NCI-H187 (cell line): ENCODE measurements around the gene FIGNL1.
"Not testable (repeated sequence)": the region's sequence is repeated elsewhere in the genome, so short reads cannot be mapped to it uniquely, and the experiment has no call there.

Source experiments
- DNase-seq, 2 experiments: peaks; one replicate each; lab custom pipeline; 2025; lab: John Stamatoyannopoulos, UW

Gene FIGNL1

DNA sequence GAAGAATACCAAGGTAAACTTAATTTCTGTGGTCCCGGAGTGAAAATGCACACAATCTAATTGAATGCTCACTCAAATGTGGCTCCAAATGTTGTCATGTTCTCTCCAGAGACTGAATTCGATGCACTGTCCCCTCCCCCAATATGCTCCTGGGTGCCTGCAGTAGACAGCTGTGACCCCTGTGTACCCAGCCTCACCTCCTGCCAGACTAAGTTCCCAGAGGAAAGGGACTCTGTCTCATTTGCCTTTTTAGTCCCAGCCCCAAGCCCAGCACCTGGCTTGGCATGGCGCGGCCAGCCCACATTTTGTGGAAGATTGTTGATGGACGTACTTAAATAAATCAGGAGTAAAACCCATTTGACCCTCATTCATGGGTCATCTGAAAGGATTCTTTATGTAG is 21.8 kb upstream of the FIGNL1 start:
- DNase-seq = no peak

DNA sequence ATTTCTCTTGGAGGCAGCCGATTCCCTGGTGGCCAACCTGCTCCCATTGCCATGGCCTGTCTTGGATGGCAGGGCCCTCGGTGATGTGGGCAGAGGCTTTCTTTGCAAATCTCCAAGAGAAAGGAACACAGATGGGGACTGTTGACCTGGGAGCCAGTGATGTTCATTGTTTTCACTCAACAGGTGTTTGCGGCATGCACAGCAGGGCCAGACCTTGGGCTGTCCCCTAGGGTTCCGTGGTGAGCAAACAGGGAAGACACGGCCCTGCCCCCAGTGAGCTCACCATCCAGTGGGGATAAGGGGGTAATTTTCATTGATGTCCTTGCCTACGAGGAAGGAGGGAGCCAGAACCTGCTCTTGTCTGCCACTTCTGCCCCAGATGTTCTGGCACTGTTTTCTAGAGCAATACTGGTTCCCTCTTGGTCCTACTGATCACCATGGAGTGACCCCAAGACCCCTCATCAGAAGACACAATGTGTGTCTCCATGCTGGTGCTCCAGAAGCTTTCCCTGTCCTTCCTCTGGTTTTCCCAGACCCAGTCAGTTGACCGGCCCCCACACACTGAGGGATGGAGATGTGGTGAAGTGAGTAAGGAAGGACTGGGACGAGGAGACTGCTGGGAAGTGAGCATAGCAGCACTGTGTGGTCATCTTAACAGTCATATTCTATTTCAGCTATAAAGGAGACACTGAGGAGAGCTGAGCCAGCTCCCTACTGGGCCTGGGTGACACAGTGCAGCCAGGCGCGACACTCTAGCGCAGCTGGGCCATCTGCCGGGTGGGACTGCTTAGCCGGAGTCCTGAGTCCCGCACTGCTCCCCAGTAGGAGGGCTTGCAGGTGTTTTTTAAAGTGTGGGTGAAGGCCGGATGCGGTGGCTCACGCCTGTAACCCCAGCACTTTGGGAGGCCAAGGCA is 20.4 kb upstream of the FIGNL1 start:
- no peak for DNase-seq

DNA sequence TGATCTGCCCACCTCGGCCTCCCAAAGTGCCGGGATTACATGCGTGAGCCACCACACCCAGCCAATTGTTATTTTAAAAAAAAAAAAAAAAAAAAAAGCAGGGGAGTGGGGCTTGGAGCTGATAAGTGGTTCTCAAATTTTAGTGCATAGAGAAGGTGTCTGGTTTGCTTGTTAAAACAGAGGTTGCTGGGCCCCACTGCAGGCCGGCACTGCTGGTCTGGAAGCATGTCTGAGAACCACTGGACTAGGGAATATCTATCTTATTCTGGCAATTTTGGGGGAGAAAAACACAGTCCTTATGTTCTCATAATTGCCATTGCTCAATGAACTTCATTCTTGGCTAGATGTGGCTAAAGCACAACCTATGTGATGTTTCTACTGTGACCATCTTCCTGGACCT is 19.0 kb upstream of the FIGNL1 start:
- no peak for DNase-seq

DNA sequence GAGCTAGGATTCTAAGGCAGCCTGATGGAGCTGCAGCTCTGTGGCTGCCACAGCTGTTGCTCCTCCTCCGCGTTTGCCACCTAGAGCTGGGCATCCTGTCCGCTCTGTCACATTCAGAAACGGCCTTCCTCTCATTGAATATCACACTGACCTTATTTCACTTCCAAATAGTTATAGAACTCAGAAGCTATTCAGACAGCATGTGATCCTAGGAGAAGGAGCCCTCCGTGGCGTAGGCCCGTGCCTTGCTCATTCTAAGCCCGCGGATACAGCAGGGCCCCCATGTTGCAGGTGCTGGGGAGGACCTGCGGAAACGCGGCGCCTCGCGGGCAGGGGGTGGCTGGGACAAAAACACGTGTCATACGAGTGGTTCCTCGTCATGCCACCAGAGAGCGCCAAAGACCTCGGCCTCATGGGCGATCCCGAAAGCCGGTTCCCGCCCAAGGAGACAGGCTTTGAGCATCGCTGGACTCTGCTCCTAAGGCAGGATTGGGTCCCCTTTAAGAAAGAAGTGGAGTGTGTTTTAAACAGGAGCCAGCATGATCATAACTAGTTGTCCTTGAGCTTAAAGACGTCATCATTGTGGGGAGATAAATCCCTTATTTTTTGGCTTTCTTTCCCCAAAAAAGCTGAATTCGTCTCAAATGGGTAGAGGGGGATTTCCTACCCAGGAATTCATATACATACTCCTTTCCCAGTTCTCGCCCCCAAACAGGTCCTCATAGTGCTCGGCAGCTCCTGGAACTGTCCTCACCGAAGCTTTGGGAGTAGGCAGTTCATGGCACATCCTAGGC is 17.9 kb upstream of the FIGNL1 start:
- peak; percentile 59 to 75 for DNase-seq

DNA sequence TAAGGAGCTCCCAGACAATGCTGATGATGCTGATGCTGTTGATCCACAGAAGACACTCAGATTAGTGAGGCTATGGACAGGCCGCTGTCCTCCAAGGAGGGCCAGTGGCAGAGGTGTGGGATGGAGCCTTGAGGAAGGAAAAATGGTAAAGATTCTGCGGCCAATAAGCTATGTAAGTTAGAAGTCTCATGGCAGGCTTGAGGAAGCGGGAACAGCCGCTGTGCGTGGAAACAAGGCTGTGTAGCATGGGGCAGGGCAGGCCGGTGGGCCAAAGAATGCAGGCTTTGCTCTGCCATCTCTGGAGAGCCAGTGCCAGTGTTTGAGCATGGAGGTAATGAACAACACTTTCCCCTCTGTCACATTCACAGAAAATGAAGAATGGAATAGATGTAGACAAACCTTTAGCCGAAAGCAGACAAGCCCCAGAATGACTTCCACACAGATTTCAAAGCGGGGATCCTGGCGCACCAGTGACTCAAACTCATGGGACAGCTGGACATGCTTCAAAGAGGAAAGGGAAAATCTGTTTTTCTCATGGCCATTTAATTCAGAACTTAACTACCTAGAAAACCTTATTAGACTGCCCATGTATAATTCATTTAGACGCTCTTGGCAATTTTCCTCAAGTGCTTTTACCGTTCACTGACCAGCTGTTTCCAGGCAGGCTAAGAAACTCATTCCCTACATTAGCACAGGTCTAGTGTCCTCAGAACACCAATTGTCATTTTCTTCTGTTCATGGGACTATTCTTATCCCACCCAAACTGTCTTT is 16.9 kb upstream of the FIGNL1 start:
- DNase-seq = no peak

DNA sequence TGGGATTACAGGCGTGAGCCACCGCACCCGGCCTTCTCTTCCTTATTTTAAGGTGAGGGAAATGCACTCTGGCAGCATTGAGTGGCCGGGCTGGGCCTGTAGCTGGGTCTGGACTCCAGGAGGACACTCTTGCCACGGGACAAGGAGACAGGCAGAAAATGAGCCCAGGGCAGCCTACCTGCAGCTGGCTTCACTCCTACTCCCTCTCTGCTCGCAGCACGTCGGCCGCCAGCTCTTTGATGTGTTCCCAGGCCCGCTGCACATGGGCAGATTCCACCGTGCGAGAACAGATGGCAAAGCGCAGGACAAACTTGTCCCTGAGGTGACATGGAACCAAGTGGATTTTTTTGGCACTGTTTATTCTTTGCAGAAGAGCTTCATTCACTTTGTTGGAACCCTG is 12.9 kb upstream of the FIGNL1 start:
- DNase-seq = no peak

DNA sequence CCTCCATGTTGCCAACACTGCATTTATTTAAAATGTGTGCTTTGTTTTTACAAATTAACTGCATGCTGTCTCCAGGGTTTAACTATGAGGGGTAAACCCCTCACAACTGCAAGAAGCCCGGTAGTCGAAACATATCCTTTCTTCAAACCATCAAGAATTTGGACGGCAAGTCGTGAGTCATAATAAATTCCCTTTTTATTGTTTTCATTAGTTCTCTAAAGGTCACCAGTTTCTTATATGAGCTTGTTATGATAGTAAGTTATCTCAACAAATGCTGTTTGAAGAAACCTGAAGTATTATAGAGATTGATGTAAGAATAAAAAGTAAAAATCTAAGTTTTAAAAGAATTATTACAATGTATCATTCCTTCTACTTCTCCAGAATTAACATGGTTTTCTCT is 12.2 kb upstream of the FIGNL1 start:
- no peak for DNase-seq

DNA sequence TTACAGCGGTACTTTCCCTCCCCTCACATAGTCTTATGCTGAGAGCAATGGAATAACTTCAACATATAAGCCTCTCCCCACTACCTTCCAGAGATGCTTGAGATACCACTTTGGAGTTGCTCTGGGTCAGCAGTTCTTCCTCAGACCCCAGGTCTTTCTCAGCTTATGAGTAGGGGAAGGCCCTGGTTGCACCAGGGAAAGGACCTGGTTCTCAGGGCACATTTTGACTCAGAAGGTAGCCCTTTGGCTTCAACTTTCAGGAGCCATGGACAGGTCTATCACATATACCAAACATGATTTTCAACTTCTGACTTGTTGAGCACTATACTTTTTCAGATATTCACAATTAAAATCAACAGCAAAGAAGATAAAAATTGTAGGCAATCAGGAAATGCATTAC is 11.5 kb upstream of the FIGNL1 start:
- no peak for DNase-seq

DNA sequence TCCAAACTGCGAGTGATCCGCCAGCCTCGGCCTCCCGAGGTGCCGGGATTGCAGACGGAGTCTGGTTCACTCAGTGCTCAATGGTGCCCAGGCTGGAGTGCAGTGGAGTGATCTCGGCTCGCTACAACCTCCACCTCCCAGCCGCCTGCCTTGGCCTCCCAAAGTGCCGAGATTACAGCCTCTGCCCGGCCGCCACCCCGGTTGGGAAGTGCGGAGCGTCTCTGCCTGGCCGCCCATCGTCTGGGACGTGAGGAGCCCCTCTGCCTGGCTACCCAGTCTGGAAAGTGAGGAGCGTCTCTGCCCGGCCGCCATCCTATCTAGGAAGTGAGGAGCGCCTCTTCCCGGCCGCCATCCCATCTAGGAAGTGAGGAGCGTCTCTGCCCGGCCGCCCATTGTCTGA is 9.0 kb upstream of the FIGNL1 start:
- DNase-seq = not testable (repeated sequence)

DNA sequence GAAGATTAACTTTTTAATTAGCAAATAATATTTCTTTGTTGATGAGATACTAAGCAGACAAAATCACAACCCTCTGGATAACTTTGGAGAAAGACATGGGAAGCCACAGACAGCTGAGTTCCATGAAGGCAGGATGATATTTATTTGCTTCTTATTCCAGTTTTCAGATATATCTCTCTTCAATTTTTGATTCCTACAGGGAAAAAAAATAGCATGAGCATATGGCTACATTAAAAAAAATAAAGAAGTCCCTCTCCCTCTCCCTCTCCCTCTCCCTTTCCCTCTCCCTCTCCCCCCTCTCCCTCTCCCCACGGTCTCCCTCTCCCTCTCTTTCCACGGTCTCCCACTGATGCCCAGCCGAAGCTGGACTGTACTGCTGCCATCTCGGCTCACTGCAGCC is 8.5 kb upstream of the FIGNL1 start:
- DNase-seq = not testable (repeated sequence)

DNA sequence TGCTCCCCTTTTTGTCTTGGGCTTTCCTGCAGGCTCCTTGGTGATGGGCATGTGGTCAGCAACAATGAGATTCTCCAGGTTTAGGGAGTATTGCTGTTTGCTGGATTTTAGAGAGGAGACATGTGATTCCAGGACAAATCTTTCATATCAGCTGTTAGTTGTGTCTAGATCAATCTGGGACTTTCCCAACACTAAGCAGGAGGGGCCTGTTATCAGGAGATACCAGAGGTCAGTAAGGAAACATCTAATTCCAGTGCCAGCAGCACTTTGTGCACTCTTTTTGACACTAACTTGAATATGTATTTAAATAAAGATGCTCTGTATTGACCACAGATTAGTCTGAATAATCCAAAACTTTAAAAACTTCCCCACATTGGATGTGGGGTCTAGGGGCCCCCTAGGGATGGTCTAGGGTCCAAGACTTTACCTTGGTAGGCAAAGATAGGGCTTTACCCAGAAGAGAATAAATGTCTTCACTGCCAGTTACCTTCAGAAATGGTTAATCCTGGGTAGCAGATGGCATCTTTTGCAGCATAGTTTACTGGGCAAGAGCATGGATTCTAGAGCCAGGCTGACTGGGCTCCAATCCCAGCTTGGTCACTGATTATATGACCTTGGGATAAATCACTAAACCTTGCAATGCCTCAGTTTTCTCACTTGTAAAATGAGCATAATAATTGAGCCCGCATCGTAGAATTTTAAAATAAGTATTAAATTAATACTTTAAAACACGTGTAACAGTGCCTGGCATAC is 6.4 kb upstream of the FIGNL1 start:
- no peak for DNase-seq

DNA sequence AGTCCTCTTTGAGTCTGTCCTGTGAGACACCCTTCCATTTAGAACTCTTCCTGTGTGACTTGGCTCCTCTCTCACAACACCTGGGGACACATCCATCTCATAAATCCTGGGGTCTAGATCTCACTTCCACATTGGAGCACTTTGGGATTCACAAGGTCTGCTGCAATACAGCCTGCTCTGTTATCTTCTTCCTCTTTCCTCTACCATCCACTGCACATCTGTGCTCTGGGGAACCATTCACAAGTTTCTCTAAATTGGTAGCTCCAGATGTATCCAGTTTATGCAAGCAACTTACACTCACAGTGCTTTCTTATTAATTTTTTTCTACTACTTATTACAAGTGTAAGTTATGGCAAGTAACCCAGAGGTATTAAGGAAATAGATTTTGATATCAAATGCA is 5.5 kb upstream of the FIGNL1 start:
- DNase-seq = no peak

DNA sequence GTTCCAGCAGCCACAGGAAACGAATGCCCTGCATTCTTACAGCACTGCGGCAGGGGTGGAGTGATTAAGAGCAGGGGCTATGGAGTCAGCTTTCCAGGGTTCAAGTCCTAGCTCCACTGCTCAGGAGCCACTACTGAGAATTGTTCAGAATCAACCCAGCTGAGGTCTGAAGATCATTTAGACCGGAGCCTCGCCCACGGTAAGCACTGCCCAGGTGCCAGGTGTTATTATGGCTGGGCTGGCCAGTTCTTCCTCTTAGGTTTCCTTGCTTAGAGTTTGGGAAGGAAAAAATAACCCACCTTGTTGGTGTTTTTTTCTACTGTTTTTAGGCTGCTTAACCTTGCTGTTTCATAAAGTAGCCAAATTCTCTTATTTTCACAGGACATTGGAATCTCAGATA is 4.8 kb upstream of the FIGNL1 start:
- DNase-seq = no peak

DNA sequence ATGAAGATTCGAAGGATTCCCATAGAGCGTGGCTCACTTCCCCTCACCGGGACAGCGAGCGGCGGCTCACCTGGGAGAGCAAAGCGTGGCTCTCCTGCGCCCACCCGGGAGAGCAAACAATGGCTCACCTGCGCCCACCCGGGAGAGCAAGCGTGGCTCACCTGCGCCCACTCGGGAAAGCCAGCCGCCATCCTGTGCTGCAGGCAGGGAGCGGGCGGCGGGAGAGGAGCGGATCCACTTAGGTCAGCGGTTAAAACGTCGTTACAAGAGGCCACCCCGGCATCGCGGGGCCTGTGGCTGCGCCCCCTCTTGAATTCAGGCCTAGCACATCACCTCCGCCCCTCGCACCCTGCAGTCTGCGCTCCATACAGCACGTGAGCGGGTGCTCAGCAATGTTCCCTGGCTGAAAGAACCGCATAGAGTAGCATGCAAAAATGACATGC is 461 bp upstream of the FIGNL1 start:
- no peak for DNase-seq

DNA sequence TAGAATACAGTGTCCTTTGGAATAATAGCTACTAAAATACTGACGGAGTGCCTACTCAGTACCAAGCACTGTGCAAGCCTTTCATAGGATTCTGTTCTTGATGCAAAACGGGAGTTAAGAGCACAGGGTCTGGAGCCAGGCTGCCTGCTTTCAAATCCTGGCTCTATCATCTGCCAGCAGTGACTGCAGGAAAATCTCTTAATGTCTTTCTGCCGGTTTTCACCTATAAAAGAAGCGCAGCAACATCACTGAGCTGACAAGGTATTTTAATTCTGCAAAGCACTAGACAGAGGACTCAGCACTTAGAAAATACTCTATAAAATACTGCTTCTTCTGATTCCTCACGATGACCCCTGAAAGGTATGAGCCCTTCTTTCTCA is 659 bp downstream of the FIGNL1 start:
- DNase-seq = no peak

DNA sequence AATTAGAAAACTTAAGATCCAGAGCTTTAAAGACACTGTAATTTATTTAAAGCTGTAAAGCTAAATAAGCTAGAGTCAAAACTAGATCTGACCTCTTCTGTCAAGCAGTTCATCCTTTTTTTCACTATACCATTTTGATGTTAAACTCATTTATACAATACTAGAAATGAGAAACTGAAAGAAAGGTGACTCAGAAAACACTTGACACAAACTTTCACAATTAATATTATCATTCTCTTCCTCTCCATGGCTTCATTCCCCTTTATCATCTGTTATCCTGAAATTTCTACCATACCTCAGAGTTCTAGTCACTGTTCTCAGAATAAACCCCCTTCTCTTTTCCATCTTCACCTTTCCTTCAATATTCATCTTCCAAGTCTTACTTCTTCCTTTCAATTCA is 1.3 kb downstream of the FIGNL1 start:
- no peak for DNase-seq

DNA sequence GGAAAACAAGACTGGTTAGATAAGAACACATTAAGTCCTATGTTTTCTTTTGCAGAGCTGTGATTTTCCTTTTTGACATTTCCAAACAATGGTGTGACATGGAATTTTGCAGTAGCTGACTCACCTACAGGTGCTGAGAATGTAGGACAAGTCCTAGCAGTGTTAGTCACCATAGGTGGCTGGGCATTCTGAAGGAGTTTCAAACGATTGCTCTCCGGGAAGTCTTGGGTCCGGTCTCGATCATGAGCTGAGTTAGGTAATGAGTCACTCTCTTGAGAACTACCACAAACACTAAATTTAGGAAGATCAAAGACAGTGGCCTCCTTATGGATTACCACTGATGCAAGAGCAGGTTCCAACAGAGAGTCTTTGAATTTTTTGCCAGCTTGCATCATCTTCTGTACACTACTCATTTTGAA is 3.6 kb downstream of the FIGNL1 start:
- no peak for DNase-seq

DNA sequence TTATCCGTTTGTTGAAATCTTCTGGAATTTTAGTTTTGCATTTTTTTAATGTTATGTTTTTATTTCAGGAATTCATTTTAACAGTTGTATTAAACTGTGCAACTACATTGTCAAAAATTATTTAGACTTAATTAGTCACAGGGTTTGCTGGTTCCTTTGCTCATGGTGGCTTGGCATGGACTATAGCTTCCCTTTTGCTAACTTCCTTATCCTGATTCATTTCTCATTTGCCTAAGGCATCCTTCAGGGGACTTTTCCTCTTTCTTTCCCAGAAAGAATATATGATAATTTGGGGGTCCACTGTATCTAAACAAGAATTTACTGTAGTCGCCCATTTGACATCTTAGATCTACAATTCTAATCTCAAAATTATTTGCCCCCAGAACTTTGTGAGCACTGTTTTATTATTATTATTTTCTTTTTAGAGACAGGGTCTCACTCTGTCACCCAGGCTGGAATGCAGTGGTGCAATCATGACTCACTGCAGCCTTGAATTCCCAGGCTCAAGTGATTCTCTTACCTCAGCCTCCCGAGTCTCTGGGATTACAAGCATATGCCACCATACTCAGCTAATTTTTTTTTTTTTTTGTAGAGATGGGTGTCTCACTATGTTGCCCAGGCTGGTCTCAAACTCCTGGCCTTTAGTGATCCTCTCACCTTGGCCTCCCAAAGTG is 13.9 kb downstream of the FIGNL1 start:
- no peak for DNase-seq

DNA sequence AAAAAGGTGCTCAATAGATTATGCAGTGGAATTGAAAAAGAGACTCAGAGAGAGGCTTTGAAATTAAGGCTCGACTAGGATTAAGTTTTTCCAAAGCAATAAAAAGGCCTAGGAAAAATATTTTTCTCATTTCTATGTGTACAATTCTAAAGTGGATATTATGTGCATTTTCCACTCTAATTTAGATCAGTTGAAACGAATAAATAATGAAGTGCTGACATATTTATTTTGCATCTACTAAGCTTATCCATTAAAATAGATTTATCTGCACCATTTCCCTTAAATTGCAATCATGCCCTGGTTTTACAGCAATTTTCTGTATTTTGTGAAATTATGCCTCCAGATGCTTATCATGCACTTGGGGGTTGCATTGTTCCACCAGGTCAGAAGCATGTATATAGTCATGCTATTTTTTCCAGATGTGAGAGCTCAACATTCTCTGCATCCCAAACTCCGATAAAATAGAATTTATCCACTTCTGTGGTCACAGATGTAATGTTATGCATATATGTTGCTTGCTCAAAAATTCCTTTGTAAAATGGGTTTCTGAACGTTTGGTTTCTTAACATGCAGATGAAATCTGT is 18.3 kb downstream of the FIGNL1 start:
- DNase-seq = no peak

DNA sequence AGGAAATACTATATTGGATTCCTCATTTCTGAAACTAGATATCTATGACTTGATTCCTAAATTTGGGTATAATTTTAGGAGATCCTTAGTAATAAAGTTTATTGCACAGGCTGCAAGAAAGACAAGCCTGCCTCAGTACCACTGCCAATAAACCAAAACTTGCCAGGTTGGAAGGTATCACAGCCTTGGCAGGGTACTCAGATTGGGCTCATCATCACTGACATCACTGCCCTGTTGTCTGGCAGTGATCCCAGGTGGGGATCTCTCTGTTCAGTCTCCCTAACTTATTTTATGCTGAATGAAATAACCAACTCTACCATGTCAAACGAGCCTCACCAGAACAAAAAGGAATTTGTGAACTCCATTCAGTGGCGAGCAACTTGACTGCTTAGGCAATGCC is 18.8 kb downstream of the FIGNL1 start:
- no peak for DNase-seq

DNA sequence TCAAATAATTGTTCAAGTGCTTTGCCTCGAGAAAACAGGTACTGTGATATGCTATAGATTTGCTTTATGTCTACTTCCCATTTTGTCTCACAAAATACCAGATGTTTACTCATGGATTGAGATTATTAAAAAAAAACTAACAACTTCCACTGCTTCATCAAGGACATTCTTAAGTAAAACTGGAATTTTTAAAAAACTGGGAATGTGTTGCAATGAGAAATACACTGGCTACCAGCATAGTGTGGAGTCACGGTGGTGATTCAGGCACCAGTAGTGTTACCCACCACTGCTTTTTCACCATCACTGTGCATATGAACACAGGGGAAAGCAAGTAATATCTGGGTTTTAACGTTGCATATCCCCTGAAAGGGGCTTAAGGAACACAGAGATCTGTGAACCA is 21.2 kb downstream of the FIGNL1 start:
- no peak for DNase-seq
